CD4-positive, alpha-beta T cell treated with Interferon alpha-2 for 1 hour (primary cell): Measurements from ENCODE around the gene CLCNKA.
"Not testable (repeated sequence)": the region's sequence is repeated elsewhere in the genome, so short reads cannot be mapped to it uniquely, and the experiment has no call there.

Experiments used
- DNase-seq, 2 donors: peaks; one replicate each; pipeline ENCODE4 v3.0.0-alpha.2; 2020 to 2022

Gene CLCNKA

DNA sequence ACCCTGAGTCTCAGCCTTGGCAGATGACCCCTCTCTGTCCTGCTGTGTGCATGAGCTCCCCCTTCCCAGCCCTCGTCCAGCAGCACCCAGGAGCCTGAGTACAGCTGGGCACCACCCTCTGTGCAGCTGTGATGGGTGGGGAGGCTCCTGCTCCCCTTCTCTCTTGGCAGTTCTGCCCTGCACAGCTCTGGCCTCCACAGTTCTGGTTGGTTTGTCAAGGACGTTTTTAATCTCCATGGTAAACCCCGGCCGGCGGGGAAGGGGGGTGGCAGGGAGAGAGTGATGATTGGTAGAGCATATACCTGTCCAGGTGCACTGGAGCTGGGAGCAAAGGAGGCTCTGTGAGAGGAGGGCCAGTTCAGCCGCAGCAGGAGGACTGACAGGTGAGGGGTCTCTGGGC, at the start of gene CLCNKA:
Gene CLCNKA (plus strand): TSS at position 356 of the 400 bp plus-strand sequence. CDS start 584 bp downstream, outside the sequence.
- no peak for DNase-seq

GRCh38 chr1:15972409-15972808, 49.4 kb upstream of the CLCNKA start:
- DNase-seq, result no peak

DNA sequence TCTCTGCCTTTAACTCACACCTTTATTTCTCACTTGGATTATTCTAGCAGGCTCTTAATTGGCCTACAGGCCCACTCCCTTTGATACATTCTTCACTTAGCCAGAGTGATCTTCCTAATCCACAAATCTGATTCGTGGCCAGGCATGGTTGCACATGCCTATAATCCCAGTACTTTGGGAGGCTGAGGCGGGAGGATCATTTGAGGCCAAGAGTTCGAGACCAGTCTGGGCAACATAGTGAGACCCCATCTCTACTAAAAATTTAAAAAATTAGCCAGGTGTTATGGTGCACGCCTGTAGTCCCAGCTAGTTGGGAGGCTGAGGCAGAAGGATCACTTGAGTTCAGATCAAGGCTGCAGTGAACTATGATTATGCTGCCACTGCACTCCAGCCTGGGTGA, 48.1 kb upstream of the CLCNKA start:
- DNase-seq, result no peak

- DNase-seq, result peak in 1 of 2 donors; percentile 26
These were observed 47.0 kb upstream of the CLCNKA start for GRCh38 chr1:15974855-15975254.

DNA sequence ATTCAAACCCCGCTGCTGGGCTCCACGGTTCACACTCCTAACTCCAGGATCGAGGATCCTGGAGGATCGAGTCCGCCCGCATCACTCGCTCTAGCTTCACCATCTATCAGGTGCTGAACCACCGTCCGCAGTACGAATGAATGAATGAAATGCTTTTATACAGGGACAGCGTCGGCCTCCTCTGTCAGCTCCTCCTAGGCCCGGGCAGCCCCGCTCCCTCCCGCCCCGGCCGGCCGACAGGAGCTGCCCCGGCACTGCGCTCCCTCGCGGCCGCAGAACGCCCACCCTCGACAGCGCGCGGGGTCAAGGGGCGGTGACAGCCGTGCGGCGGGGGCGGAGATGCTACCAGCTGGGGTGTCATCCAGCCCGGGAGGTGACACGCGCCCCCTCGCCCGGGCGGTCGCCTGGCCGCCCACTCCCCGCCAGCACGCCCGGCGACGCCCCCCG, 46.5 kb upstream of the CLCNKA start:
- peak; percentile 65 to 78 for DNase-seq

DNA sequence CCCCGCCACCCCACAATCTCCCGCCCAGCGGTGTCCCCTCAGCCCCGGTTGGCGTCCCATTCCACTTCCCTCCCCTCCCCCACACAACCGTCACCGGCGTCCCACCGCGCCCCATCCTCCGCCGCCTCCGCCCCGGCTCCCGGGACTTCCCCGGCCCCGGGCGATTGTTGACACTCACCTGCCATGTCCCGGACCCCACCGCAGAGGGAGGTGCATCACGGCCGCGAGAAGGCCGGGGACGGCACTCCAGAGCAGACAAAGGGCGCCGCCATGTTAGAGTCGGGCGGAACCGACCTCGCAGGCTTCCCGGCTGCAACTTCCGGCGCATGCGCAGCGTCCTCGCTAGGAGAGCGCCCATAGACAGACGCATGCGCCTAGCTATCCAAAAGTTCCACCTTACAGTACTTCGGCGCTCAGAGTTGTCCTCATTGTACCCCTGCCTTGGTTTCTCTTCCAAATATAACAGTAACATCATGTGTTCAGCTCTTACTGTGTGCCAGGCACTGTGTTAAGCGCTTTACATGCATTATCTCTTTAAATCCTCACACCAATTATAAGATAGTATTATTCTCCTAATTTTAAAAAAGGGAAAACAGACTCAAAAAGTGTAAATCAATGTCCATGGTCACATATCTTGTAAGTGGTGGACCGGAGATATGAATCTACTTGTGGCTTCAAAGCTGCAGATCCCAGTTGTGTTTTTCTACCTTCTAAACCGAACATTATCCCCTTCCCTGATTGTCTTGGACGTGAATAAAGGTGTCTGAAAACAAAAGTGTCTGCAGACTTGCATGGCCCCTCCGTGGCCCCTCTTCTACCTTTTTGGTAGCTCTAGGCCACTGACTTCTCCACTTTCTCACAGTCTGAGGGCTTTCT, 45.8 kb upstream of the CLCNKA start, which contains the start of gene ZBTB17:
Gene ZBTB17 (minus strand): TSS at position 297 of the 876 bp plus-strand sequence. CDS start 27,606 bp downstream, outside the sequence.
- peak; percentile 95 to 97 for DNase-seq

DNA sequence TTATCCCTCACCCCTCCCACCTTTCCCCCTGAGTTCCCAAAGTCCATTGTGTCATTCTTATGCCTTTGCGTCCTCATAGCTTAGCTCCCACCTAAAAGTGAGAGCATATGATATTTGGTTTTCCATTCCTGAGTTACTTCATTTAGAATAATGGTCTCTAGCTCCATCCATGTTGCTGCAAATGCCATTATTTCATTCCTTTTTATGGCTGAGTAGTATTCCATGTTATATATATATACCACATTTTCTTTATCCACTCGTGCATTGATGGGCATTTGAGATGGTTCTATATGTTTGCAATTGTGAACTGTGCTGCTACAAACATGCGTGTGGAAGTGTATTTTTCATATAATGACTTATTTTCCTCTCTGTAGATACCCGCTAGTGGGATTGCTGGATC, 43.9 kb upstream of the CLCNKA start:
- DNase-seq, result not testable (repeated sequence)

DNA sequence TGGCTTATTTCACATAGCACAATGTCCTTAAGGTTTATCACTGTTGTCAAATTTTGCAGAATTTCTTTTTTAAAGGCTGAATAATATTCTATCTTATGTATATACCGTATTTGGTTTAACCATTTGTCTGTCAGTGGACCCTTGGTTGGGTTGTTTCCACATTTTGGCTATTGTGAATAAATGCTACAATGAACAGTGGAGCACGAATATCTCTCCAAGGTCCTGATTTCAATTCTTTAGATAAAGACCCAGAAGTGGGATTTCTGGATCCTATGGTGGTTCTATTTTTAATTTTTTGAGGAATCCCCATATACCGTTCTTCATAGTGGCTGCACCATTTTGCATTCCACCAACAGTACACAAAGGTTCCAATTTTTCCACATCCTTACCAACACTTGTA, 40.2 kb upstream of the CLCNKA start:
- no peak for DNase-seq

DNA sequence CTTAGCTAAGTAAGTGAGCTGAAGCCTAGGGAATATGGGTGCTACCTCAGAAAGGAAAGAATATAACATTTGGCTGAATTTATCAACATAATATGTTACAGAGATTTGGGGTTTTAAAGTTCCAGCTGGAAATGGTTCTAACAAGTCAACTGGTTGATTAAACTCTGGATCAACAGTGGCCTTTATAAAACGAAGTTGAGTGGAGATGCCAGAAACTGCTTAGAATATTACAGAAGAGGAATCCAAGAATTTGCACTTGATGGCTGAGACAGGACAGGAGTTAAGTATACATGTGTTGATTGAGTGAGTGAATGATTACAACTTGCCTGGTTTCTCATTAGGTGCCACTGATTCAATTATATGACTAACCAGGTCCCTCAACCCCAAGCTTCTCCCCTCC, 38.6 kb upstream of the CLCNKA start:
- no peak for DNase-seq

DNA sequence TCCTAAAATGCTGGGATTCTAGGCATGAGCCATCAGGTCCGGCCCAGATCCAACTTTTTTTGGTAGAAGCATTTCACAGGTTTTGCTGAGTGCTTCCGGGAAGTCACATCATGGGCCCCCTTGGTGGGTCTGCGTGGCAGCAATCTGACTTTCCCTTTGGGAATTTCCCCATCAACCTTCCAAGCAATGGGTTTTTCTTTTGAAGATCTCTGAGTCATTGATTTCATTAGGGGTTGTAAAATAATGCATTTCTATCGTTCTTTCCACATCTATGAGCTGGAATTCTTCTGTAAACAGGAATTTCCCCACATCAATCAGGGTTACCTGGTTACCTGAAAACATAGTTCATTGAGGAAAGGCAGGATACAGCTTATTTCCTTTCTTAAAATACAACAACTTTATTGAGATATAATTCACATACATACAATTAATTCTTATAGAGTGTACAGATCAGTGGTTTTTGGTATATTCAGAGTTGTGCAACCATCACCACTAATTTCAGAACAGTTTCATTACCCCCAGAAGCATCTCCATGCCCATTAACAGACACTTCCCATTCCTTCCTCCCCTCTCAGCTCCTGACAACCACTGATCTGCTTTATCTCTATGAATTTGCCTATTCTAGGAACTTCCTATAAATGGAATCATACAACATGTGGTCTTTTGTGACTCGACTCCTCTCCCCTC, 36.1 kb upstream of the CLCNKA start:
- DNase-seq, result no peak

- no peak for DNase-seq
These were observed 32.7 kb upstream of the CLCNKA start for GRCh38 chr1:15988856-15989736.

GRCh38 chr1:15989776-15990175, 32.1 kb upstream of the CLCNKA start:
- no peak for DNase-seq

DNA sequence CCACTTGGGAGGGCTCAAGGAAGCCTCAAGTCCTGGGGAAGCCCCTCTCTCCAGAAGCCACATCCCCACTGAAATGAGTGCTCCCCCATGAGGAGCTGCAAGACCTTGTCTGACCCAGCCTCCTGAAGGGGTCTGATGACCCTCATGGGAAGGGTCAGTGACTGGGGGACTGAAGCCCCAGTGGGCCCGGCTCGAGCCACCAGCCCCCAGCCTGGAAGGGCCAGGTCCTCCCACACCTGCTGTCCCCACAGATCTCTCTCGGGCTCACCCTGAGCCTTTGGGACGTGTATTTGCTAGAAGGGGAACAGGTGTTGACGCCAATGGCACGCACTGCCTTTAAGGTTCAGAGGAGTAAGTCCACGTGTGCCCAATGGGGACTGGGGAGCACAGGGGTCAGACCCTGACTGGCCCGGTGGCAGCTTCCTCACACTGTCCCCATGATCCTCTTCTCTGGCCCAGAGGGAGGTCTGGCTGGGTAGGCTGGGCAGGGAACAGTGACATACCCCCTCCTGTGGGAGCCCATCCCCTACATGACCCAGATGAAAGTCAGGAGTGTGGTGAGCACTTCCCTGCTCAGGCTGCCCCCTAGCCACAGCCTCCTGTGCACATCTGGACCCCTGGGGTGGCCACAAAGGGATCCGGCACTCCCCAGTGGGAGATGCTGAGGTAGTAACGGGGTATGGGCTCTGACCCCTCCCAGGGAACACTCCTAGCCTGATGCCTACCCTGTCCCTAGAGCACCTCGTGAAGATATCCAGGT, 30.2 kb upstream of the CLCNKA start:
- DNase-seq, result no peak

DNA sequence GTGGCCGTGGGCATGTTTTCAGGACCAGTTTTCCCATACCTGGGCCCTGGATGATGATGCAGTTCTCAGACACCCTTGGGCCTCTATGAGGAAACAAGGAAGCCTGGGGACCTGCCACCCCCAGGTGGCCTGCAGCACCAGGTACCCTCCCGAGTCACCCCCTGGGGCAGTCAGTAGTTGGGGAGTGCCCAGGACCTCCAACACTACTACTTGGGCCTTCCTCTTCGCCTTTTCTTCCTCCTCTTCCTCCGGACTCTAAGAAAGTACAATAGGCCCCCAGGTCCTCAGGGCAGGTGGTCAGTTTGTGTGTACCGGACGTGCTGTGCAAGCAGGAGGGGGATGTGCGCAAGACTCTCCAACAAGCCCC, 29.7 kb upstream of the CLCNKA start:
- no peak for DNase-seq

DNA sequence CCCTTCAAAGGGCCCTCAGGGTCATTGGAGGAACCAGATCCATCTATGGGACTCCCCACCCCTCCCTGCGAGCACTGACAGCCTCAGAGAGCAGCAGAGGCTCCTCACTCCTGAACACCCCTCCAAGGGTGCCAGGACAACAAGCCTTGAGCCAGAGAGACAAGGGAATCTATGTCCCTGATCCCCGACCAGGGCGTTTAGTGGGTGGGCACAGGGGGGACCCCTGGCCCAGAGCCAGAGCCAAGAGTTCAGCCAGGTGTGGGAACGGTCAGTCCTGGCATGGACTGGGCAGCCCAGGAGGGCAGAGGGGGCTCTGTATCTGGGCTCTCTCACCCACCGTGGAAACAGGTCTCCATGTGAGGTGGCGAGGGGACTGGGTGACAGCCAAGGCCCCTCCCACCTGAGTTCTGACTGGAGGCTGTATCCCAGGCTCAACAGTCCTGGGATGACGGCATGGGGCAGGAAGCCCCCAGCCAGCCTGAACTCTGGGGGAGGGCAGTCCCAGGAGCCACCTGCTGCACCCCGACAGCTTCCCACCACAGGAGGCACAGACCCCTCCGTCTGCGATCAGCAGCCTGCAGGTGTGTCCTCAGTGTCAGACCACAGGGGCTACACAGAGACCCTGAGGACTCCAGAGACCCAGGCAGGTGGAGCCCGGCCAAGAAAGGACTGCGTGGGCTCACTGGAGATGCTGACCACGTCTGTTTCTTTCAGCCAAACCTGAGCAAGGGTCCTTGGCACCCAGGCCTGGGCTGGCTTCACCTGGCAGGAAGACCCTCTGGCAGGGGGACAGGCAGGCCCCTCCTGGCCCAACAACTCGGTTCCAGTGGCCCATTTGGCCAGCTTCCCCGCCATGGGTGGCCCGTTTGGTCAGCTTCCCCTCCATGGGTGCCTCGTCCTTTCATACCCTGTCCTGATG, 29.0 kb upstream of the CLCNKA start:
- DNase-seq, result no peak

DNA sequence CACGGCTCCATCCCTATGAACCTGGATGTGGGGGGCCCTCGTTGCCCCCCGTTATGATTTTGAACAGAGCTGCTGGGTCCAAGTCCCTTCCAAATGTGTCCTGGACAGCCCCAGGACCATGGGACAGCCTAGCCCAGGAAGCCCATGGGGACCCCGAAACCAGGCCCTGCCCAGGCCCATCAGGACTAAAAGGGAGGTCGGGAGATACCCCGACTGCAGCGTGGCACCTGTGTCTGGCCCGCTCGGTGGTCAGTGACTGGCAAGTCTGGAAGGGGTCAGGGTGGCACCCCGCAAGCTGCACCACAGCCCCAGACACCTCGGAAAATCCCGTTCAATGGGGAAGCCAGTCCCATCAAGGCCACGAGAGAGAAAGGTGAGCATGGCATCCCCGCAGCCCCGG, 28.2 kb upstream of the CLCNKA start:
- no peak for DNase-seq

DNA sequence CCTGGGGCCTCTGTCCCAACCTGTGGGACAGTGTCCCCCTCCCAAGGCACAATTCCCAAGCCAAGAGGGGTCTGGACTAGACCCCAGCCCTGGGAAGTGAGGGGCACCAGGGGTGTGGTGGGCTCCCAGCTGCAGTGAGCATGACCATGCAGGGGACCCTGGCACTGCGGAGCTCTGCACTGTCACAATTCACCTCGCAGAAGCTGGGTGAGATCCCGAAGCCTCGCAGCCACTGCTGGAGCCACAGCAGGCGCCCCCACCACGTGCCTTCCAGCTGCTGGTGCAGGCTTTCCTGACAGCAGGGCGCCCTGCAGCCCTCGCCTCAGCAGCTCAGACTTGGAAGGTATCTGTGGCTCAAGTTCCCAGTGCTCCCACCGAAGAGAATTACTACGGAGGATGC, 27.8 kb upstream of the CLCNKA start:
- no peak for DNase-seq

- peak; percentile 29 to 53 for DNase-seq
These were observed 27.1 kb upstream of the CLCNKA start for GRCh38 chr1:15994590-15995351.

- DNase-seq, result no peak
These were observed 24.7 kb upstream of the CLCNKA start for GRCh38 chr1:15997076-15997585.

DNA sequence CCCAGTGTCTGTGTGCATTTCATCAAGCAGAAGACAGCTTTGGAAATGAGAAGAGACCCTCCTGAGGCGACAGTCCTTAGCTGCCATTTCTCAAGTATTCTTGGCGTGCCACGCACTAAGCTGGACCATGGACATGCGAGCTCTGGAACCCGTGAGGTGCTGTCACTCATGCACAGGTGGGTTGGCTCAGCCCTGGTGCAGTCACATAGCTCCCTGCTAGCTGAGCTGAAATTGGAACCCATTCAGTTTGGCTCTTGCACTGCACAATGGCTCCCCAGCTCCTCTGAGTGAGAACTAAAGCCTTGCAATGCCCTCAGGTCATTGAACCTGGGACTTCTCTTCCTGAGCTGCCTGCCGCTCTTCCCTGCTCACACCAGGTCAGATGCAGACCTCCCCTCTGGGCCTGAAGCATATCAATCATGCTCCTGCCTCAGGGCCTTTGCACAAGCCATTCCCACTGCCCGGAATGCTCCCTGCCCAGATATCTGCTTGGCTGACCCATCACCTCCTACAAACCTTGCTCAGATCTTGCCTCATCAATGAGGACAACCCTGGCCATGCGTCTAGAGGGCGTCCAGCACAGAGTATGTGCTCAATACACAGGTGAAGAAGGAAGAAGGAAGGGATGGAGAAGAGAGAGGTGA, 24.1 kb upstream of the CLCNKA start:
- no peak for DNase-seq
